Thyroid gland (tissue), 4 donors: ENCODE data around the gene SMIM36. TPM values are rescaled to one million over a fixed set of nuclear protein-coding genes. Genes with fewer than 3 reads are reported as not detected.

Source experiments
- DNase-seq, 2 donors: peaks; one replicate each; pipeline ENCODE4 v3.0.0-alpha.2; 2019
- H3K27ac ChIP-seq, 3 donors: fragments of 200-600 bp; sonication (generic); 1 replicate in 2 of 3; 2 replicates in 1 of 3; pipeline ENCODE4 v1.5.1; 2016 to 2019; ENCODE audit warnings: mild to moderate bottlenecking in 1 of 3, moderate library complexity in 1 of 3
- H3K27me3 ChIP-seq: fragments of 200-600 bp; sonication (generic); one replicate; pipeline ENCODE4 v1.5.1; 2019
- H3K36me3 ChIP-seq, 2 donors: fragments of 200-600 bp; sonication (generic); one replicate each; pipeline ENCODE4 v1.5.1; 2016 to 2019
- H3K4me1 ChIP-seq, 2 donors: fragments of 200-600 bp; sonication (generic); one replicate each; pipeline ENCODE4 v1.5.1; 2017 to 2019
- H3K4me3 ChIP-seq, 3 donors: fragments of 200-600 bp; sonication (generic); replicated peaks in 1 of 3; 1 replicate in 2 of 3; 2 replicates in 1 of 3; pipeline ENCODE4 v1.5.1; 2016; ENCODE audit warnings: mild to moderate bottlenecking in 1 of 3
- H3K9me3 ChIP-seq: fragments of 200-600 bp; sonication (generic); one replicate; pipeline ENCODE4 v1.5.1; 2017
- CTCF ChIP-seq, 6 experiments: fragments of 200-600 bp in 3 of 6; fragments of 450-650 bp in 3 of 6; sonication (generic) in 3 of 6; IDR thresholded peaks; one replicate each; pipeline ENCODE4 v1.5.1; 2016 to 2019; ENCODE audit warnings: antibody characterized with exemption in 6 of 6, mild to moderate bottlenecking in 2 of 6, inconsistent platforms in 1 of 6, moderate library complexity in 1 of 6
- POLR2A ChIP-seq, 2 donors: fragments of 450-650 bp; IDR thresholded peaks; one replicate each; pipeline ENCODE4 v1.6.1; 2017; ENCODE audit warnings: antibody characterized with exemption in 2 of 2, mild to moderate bottlenecking in 2 of 2, moderate library complexity in 1 of 2
- WGBS, 2 donors: methylation state at CpG; one replicate each; pipeline ENCODE4 v1.1.5; 2017; 5-methylcytosine and 5-hydroxymethylcytosine counted together
- intact Hi-C: fragments of 100-400 bp; cut with DNase I; formaldehyde crosslinking; loops from one replicate; pipeline ENCODE4 v1.15.1; 2023
- total RNA-seq, 4 donors: library from RNA; depleted of rRNA; stranded (reverse); fragments of >200 nt; gene quantifications; one replicate each; pipeline ENCODE4 v1.2.3, GENCODE V29; 2016

The SMIM36 gene
- total RNA-seq, 4 donors from 2014 or later: not detected

- no peak for TF ChIP-seq POLR2A (IDR thresholded peaks at IDR 0.05)
- TF ChIP-seq CTCF (IDR thresholded peaks at IDR 0.05): no peak
- no peaks in the 10 kb centered on the region for H3K9me3 ChIP-seq
- H3K27me3 ChIP-seq: no peaks in the 10 kb centered on the region
- H3K27ac ChIP-seq: peak overlapping the region in 2 of 3 donors; percentile 34 to 74
- intact Hi-C loops: no loop called here
- H3K4me3 ChIP-seq: no peak overlapping the region
- H3K4me1 ChIP-seq: peaks cover 15 to 41% of the 10 kb centered on the region in 2 donors
- peaks cover 8% of the 10 kb centered on the region in 2 donors for H3K36me3 ChIP-seq
- no peak for DNase-seq
- WGBS, 2 donors: 84 to 86% methylated on average over 8 of the region's 8 CpGs
Observed at GRCh38 chr17:55413825-55414489, 97.3 kb downstream of the SMIM36 start.

- Histone ChIP-seq H3K27me3 (no peaks in the 10 kb centered on the region), H3K9me3 (no peaks in the 10 kb centered on the region), H3K36me3 (peaks cover 8% of the 10 kb centered on the region in 2 donors), H3K4me3 (no peak overlapping the region), H3K27ac (peak overlapping the region in 2 of 3 donors; percentile 24 to 34), H3K4me1 (peaks cover 15 to 34% of the 10 kb centered on the region in 2 donors)
- TF ChIP-seq POLR2A (IDR thresholded peaks at IDR 0.05): no peak
- TF ChIP-seq CTCF (IDR thresholded peaks at IDR 0.05): no peak
- 30 to 41% methylated on average over 1 of the region's 1 CpG for whole genome bisulfite sequencing, 2 donors
- intact Hi-C loops: no loop called here
- peak; percentile 70 to 73 for DNase-seq
Observed at GRCh38 chr17:55411463-55411855, 99.8 kb downstream of the SMIM36 start.

GRCh38 chr17:55410722-55411462, 100.4 kb downstream of the SMIM36 start:
- intact Hi-C loops: no loop called here
- Histone ChIP-seq H3K36me3 (peaks cover 8% of the 10 kb centered on the region in 2 donors), H3K4me3 (no peak overlapping the region), H3K9me3 (no peaks in the 10 kb centered on the region), H3K27ac (peak overlapping the region in 2 of 3 donors; percentile 24 to 34), H3K27me3 (no peaks in the 10 kb centered on the region), H3K4me1 (peaks cover 15 to 31% of the 10 kb centered on the region in 2 donors)
- TF ChIP-seq CTCF (IDR thresholded peaks at IDR 0.05) (no peak), POLR2A (IDR thresholded peaks at IDR 0.05) (no peak)
- WGBS, 2 donors: 51 to 56% methylated on average over 5 of the region's 5 CpGs
- DNase-seq: peak; percentile 50 to 63

GRCh38 chr17:55409030-55409800, 102.0 kb downstream of the SMIM36 start:
- Histone ChIP-seq H3K27ac (no peak overlapping the region), H3K27me3 (no peaks in the 10 kb centered on the region), H3K9me3 (no peaks in the 10 kb centered on the region), H3K36me3 (peaks cover 8% of the 10 kb centered on the region in 2 donors), H3K4me3 (no peak overlapping the region), H3K4me1 (peaks cover 4 to 23% of the 10 kb centered on the region in 2 donors)
- no peak for DNase-seq
- TF ChIP-seq CTCF (IDR thresholded peaks at IDR 0.05): no peak
- no peak for TF ChIP-seq POLR2A (IDR thresholded peaks at IDR 0.05)
- WGBS, 2 donors: 96 to 97% methylated on average over 4 of the region's 4 CpGs
- intact Hi-C loops: no loop called here
